ENCODE results near the gene SCLT1.

- no peak for TF ChIP-seq CTCF (optimal IDR thresholded peaks at IDR 0.05 in 1 of 3, IDR thresholded peaks at IDR 0.05 in 1 of 3, conservative IDR thresholded peaks at IDR 0.05 in 1 of 3; ENCODE audit: extremely low read depth in 1 of 3, insufficient read depth in 2 of 3, low read length in 3 of 3)
- TF ChIP-seq EZH2 (IDR thresholded peaks at IDR 0.05; ENCODE audit: low read length), result no peak
These were observed 251.9 kb downstream of the SCLT1 start for GRCh38 chr4:128841402-128841801.

Data from keratinocyte (primary cell).